WTC11 (cell line): ENCODE measurements around the gene SLC6A5. TPM values are rescaled to one million over a fixed set of nuclear protein-coding genes. Genes with fewer than 3 reads are reported as not detected.

Experiments
- ATAC-seq: fragments of 200-7000 bp; cut with Tn5 transposase; 2 replicates; pipeline ENCODE4 v1.10.0; 2021; ENCODE audit warnings: mild to moderate bottlenecking, moderate library complexity
- CTCF ChIA-PET: fragments of 300-600 bp; sonication (Branson Sonifier 250); formaldehyde crosslinking; loops from one replicate; lab custom pipeline; 2021; ENCODE audit warnings: antibody characterized with exemption; lab: Charles Lee
- POLR2A ChIA-PET: fragments of 350-600 bp; sonication (Branson Sonifier 250); formaldehyde crosslinking; loops from one replicate; lab custom pipeline; 2021; ENCODE audit warnings: antibody characterized with exemption; lab: Charles Lee
- DNase-seq: peaks from one replicate; pipeline ENCODE4 v3.0.0; 2021; ENCODE audit warnings: low spot score
- H3K27ac Mint-ChIP-seq: 2 replicates; pipeline ENCODE4 v1.8.0; 2021; ENCODE audit warnings: mixed read lengths
- H3K27me3 Mint-ChIP-seq: 2 replicates; pipeline ENCODE4 v1.8.0; 2021; ENCODE audit warnings: low read depth, mild to moderate bottlenecking, moderate library complexity, mixed read lengths
- H3K36me3 Mint-ChIP-seq: 2 replicates; pipeline ENCODE4 v1.8.0; 2021; ENCODE audit warnings: mixed read lengths
- H3K4me1 Mint-ChIP-seq: 2 replicates; pipeline ENCODE4 v1.8.0; 2022; ENCODE audit warnings: mixed read lengths
- H3K4me3 Mint-ChIP-seq: 2 replicates; pipeline ENCODE4 v1.8.0; 2021; ENCODE audit warnings: mild to moderate bottlenecking, moderate library complexity, mixed read lengths
- H3K9me3 Mint-ChIP-seq: 2 replicates; pipeline ENCODE4 v1.8.0; 2021; ENCODE audit warnings: mixed read lengths
- EMX1 ChIP-seq: fragments of 250-450 bp; sonication (Bioruptor Pico); IDR thresholded peaks from 2 replicates; pipeline ENCODE4 v1.8.0; 2021; ENCODE audit warnings: mild to moderate bottlenecking
- ESRRA ChIP-seq: sonication (generic); formaldehyde crosslinking; IDR thresholded peaks from 2 replicates; pipeline ENCODE4 v1.8.1; 2022; ENCODE audit warnings: mild to moderate bottlenecking, missing genetic modification reagents, borderline replicate concordance
- FOXJ3 ChIP-seq: sonication (generic); formaldehyde crosslinking; IDR thresholded peaks from 2 replicates; pipeline ENCODE4 v1.9.0; 2021; ENCODE audit warnings: missing genetic modification reagents, mild to moderate bottlenecking, borderline replicate concordance
- GABPB1 ChIP-seq: sonication (generic); formaldehyde crosslinking; IDR thresholded peaks from 2 replicates; pipeline ENCODE4 v1.8.1; 2023; ENCODE audit warnings: mild to moderate bottlenecking, missing genetic modification reagents
- GRHL2 ChIP-seq: fragments of 250-450 bp; sonication (Bioruptor Pico); IDR thresholded peaks from 2 replicates; pipeline ENCODE4 v1.8.0; 2022; ENCODE audit warnings: mild to moderate bottlenecking, moderate library complexity; ENCODE audit not compliant: insufficient replicate concordance, severe bottlenecking
- HMGA2 ChIP-seq: fragments of 250-450 bp; sonication (Bioruptor Pico); IDR thresholded peaks from 2 replicates; pipeline ENCODE4 v1.4.0; 2021; ENCODE audit warnings: mild to moderate bottlenecking, moderate library complexity
- JAZF1 ChIP-seq: fragments of 250-450 bp; sonication (Bioruptor Pico); IDR thresholded peaks from 2 replicates; pipeline ENCODE4 v1.9.0; 2021; ENCODE audit warnings: moderate library complexity, mild to moderate bottlenecking, inconsistent platforms
- MXD4 ChIP-seq: fragments of 250-450 bp; sonication (Bioruptor Pico); IDR thresholded peaks from 2 replicates; pipeline ENCODE4 v1.8.0; 2021; ENCODE audit warnings: mild to moderate bottlenecking, moderate library complexity, borderline replicate concordance
- MYBL2 ChIP-seq: sonication (generic); formaldehyde crosslinking; IDR thresholded peaks from 2 replicates; pipeline ENCODE4 v1.8.1; 2023; ENCODE audit warnings: mild to moderate bottlenecking, moderate library complexity, missing genetic modification reagents
- PRRX2 ChIP-seq: fragments of 250-450 bp; sonication (Bioruptor Pico); IDR thresholded peaks from 2 replicates; pipeline ENCODE4 v1.8.0; 2021; ENCODE audit warnings: mild to moderate bottlenecking
- RORB ChIP-seq: fragments of 250-450 bp; sonication (Bioruptor Pico); IDR thresholded peaks from 2 replicates; pipeline ENCODE4 v1.9.0; 2021; ENCODE audit warnings: mild to moderate bottlenecking
- TCF7 ChIP-seq: sonication (generic); formaldehyde crosslinking; IDR thresholded peaks from 2 replicates; pipeline ENCODE4 v1.8.0; 2022; ENCODE audit warnings: mild to moderate bottlenecking, low read depth, missing genetic modification reagents, moderate library complexity
- ZNF121 ChIP-seq: sonication (generic); formaldehyde crosslinking; IDR thresholded peaks from 2 replicates; pipeline ENCODE4 v1.8.0; 2023; ENCODE audit warnings: missing genetic modification reagents
- ZNF219 ChIP-seq: sonication (generic); formaldehyde crosslinking; IDR thresholded peaks from 2 replicates; pipeline ENCODE4 v1.8.0; 2023; ENCODE audit warnings: missing genetic modification reagents, mild to moderate bottlenecking, borderline replicate concordance
- ZNF396 ChIP-seq: fragments of 250-450 bp; sonication (Bioruptor Pico); IDR thresholded peaks from 2 replicates; pipeline ENCODE4 v1.8.0; 2021; ENCODE audit warnings: mild to moderate bottlenecking, moderate library complexity, borderline replicate concordance
- ZNF416 ChIP-seq: fragments of 250-450 bp; sonication (Bioruptor Pico); IDR thresholded peaks from 2 replicates; pipeline ENCODE4 v1.9.0; 2021; ENCODE audit warnings: mild to moderate bottlenecking, inconsistent platforms
- total RNA-seq: library from RNA; stranded (reverse); gene quantifications from 3 replicates; pipeline ENCODE4 v1.2.3, GENCODE V29; 2021
- TF ChIP-seq, protein P1 (sequence below): sonication (generic); formaldehyde crosslinking; IDR thresholded peaks from 2 replicates; pipeline ENCODE4 v1.8.1; 2023; ENCODE audit warnings: mild to moderate bottlenecking, missing genetic modification reagents
- TF ChIP-seq, protein P2 (sequence below): sonication (generic); formaldehyde crosslinking; IDR thresholded peaks from 2 replicates; pipeline ENCODE4 v1.8.1; 2022; ENCODE audit warnings: low read depth, missing genetic modification reagents, borderline replicate concordance
- TF ChIP-seq, protein P3 (sequence below): sonication (generic); formaldehyde crosslinking; IDR thresholded peaks from 2 replicates; pipeline ENCODE4 v1.8.0; 2022; ENCODE audit warnings: mild to moderate bottlenecking, missing genetic modification reagents
- TF ChIP-seq, protein P4 (sequence below): sonication (generic); formaldehyde crosslinking; IDR thresholded peaks from 2 replicates; pipeline ENCODE4 v1.8.0; 2023; ENCODE audit warnings: missing genetic modification reagents
- TF ChIP-seq, protein P5 (sequence below): sonication (generic); formaldehyde crosslinking; IDR thresholded peaks from 2 replicates; pipeline ENCODE4 v1.8.1; 2022; ENCODE audit warnings: mild to moderate bottlenecking, missing genetic modification reagents, moderate library complexity, borderline replicate concordance
- TF ChIP-seq, protein P6 (sequence below): sonication (generic); formaldehyde crosslinking; IDR thresholded peaks from 2 replicates; pipeline ENCODE4 v1.8.0; 2022; ENCODE audit warnings: mild to moderate bottlenecking, missing genetic modification reagents
- TF ChIP-seq, protein P7 (sequence below): sonication (generic); formaldehyde crosslinking; IDR thresholded peaks from 2 replicates; pipeline ENCODE4 v1.8.0; 2022; ENCODE audit warnings: mild to moderate bottlenecking, missing genetic modification reagents
- TF ChIP-seq, protein P8 (sequence below): fragments of 250-450 bp; sonication (Bioruptor Pico); conservative IDR thresholded peaks from 2 replicates; pipeline ENCODE4 v1.9.0; 2021; ENCODE audit warnings: mild to moderate bottlenecking

SLC6A5 gene
- total RNA-seq, 1 experiment from 2014 or later: not detected

DNA sequence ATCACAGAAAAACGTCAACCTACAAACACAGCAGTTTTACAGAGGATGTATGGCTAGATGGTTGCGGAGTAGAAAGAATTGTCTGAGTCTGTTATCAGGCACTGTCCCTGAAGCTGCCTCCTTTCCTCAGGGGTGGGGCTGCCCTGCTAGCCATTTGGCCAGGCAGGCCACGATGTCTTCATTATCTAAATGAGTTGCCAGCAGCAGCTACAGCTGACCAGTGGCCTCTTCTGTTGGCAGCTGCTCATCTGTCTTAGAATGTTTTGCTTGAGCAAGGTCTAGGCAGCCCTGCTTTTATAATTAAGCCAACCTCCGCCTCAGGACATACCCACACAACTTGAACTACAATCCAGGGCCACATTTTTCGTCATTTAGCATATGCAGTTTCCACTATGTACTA is 17.5 kb downstream of the SLC6A5 start (continued):
- TF ChIP-seq, protein P1, sequence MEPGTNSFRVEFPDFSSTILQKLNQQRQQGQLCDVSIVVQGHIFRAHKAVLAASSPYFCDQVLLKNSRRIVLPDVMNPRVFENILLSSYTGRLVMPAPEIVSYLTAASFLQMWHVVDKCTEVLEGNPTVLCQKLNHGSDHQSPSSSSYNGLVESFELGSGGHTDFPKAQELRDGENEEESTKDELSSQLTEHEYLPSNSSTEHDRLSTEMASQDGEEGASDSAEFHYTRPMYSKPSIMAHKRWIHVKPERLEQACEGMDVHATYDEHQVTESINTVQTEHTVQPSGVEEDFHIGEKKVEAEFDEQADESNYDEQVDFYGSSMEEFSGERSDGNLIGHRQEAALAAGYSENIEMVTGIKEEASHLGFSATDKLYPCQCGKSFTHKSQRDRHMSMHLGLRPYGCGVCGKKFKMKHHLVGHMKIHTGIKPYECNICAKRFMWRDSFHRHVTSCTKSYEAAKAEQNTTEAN: no peak
- TF ChIP-seq, protein P2, sequence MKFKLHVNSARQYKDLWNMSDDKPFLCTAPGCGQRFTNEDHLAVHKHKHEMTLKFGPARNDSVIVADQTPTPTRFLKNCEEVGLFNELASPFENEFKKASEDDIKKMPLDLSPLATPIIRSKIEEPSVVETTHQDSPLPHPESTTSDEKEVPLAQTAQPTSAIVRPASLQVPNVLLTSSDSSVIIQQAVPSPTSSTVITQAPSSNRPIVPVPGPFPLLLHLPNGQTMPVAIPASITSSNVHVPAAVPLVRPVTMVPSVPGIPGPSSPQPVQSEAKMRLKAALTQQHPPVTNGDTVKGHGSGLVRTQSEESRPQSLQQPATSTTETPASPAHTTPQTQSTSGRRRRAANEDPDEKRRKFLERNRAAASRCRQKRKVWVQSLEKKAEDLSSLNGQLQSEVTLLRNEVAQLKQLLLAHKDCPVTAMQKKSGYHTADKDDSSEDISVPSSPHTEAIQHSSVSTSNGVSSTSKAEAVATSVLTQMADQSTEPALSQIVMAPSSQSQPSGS (CRISPR knock-in tag): no peak
- TF ChIP-seq EMX1 (CRISPR knock-in tag): no peak
- no peak for TF ChIP-seq ZNF416
- TF ChIP-seq, protein P3, sequence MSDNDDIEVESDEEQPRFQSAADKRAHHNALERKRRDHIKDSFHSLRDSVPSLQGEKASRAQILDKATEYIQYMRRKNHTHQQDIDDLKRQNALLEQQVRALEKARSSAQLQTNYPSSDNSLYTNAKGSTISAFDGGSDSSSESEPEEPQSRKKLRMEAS (CRISPR knock-in tag): no peak
- TF ChIP-seq, protein P4, sequence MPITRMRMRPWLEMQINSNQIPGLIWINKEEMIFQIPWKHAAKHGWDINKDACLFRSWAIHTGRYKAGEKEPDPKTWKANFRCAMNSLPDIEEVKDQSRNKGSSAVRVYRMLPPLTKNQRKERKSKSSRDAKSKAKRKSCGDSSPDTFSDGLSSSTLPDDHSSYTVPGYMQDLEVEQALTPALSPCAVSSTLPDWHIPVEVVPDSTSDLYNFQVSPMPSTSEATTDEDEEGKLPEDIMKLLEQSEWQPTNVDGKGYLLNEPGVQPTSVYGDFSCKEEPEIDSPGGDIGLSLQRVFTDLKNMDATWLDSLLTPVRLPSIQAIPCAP (CRISPR knock-in tag): no peak
- no peak for TF ChIP-seq ZNF396
- TF ChIP-seq, protein P5, sequence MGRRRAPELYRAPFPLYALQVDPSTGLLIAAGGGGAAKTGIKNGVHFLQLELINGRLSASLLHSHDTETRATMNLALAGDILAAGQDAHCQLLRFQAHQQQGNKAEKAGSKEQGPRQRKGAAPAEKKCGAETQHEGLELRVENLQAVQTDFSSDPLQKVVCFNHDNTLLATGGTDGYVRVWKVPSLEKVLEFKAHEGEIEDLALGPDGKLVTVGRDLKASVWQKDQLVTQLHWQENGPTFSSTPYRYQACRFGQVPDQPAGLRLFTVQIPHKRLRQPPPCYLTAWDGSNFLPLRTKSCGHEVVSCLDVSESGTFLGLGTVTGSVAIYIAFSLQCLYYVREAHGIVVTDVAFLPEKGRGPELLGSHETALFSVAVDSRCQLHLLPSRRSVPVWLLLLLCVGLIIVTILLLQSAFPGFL (CRISPR knock-in tag): no peak

DNA sequence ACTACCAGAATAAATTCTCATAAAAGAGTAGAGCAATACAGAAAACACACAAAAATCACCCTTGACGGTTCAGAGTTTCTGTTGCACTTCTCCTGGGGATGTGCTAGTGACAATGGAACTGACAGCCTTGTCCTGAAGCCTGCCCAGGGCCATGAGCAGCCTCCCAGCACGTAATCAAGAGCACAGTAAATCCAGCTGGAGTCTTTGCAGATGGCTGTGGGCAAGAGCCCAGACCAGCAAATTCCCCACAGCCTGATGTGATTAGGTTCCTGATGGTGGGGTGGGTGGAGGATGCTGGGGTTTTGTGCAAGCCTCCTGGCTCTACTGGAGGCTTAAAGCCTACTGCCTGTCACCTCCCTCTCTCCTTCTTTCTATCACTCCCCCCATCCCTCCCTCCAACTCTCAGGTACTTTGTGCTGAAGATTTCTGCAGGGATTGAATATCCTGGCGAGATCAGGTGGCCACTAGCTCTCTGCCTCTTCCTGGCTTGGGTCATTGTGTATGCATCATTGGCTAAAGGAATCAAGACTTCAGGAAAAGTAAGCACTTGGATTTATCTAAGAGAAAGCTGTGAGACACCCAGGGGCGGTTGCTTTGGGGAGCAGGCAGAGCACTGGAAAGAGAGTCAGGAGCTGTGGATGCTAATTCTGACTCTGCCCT is 18.1 kb downstream of the SLC6A5 start:
- ChIA-PET CTCF (interaction anchor here (1.7 kb wide), 1 partner anchor 490 kb away, joined by 5 read pairs; no protein-coding TSS in a partner anchor), POLR2A (no interaction called here)
- peaks cover 27% of the 10 kb centered on the region for H3K4me1 Mint-ChIP-seq
- H3K36me3 Mint-ChIP-seq: no peaks in the 10 kb centered on the region
- H3K27me3 Mint-ChIP-seq: no peaks in the 10 kb centered on the region
- no peaks in the 10 kb centered on the region for H3K9me3 Mint-ChIP-seq
- TF ChIP-seq FOXJ3 (CRISPR knock-in tag): no peak
- no peak for TF ChIP-seq MYBL2 (CRISPR knock-in tag)
- no peak for TF ChIP-seq JAZF1
- no peak for TF ChIP-seq ESRRA (CRISPR knock-in tag)
- no peak for TF ChIP-seq PRRX2
- TF ChIP-seq, protein P6, sequence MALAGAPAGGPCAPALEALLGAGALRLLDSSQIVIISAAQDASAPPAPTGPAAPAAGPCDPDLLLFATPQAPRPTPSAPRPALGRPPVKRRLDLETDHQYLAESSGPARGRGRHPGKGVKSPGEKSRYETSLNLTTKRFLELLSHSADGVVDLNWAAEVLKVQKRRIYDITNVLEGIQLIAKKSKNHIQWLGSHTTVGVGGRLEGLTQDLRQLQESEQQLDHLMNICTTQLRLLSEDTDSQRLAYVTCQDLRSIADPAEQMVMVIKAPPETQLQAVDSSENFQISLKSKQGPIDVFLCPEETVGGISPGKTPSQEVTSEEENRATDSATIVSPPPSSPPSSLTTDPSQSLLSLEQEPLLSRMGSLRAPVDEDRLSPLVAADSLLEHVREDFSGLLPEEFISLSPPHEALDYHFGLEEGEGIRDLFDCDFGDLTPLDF (CRISPR knock-in tag): no peak
- no peak for TF ChIP-seq GABPB1
- no peak for TF ChIP-seq TCF7 (CRISPR knock-in tag)
- no peak overlapping the region for H3K27ac Mint-ChIP-seq
- ATAC-seq: no peak; the same call in 1 of the 2 replicates
- H3K4me3 Mint-ChIP-seq: no peak overlapping the region
- DNase-seq: no peak

DNA sequence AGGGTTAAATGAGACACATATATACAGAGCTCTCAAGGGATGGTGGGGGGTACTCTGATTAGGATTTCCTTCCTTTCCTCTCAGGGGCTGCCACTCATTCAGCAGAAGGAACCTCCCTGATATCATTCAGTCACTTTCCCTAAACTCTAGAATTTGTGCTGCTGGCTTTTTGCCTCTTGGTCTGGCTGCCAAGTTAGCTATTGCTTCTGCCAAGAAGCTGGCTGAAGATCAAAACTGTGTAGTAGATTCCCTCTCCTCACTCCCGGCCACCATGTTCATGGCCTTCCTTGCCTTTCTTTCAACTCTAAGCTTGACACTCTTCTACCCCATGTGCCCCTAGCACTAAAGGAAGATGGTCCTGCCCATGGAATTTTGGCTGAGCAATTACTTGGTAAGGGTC is 18.7 kb downstream of the SLC6A5 start:
- DNase-seq: no peak
- POLR2A ChIA-PET: no interaction called here
- no peaks in the 10 kb centered on the region for H3K9me3 Mint-ChIP-seq
- ATAC-seq: no peak
- no peak overlapping the region for H3K27ac Mint-ChIP-seq
- H3K4me3 Mint-ChIP-seq: no peak overlapping the region
- CTCF ChIA-PET: interaction anchor here (0.6 to 4.3 kb wide), 3 partner anchors 8 to 490 kb away, joined by 4 to 33 read pairs (median 5); no protein-coding TSS in a partner anchor
- H3K27me3 Mint-ChIP-seq: peaks cover 5% of the 10 kb centered on the region; the same call in 1 of the 2 replicates
- peaks cover 33% of the 10 kb centered on the region for H3K4me1 Mint-ChIP-seq
- no peaks in the 10 kb centered on the region for H3K36me3 Mint-ChIP-seq
- TF ChIP-seq RORB (CRISPR knock-in tag): no peak
- TF ChIP-seq, protein P7, sequence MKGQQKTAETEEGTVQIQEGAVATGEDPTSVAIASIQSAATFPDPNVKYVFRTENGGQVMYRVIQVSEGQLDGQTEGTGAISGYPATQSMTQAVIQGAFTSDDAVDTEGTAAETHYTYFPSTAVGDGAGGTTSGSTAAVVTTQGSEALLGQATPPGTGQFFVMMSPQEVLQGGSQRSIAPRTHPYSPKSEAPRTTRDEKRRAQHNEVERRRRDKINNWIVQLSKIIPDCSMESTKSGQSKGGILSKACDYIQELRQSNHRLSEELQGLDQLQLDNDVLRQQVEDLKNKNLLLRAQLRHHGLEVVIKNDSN: no peak
- TF ChIP-seq, protein P8, sequence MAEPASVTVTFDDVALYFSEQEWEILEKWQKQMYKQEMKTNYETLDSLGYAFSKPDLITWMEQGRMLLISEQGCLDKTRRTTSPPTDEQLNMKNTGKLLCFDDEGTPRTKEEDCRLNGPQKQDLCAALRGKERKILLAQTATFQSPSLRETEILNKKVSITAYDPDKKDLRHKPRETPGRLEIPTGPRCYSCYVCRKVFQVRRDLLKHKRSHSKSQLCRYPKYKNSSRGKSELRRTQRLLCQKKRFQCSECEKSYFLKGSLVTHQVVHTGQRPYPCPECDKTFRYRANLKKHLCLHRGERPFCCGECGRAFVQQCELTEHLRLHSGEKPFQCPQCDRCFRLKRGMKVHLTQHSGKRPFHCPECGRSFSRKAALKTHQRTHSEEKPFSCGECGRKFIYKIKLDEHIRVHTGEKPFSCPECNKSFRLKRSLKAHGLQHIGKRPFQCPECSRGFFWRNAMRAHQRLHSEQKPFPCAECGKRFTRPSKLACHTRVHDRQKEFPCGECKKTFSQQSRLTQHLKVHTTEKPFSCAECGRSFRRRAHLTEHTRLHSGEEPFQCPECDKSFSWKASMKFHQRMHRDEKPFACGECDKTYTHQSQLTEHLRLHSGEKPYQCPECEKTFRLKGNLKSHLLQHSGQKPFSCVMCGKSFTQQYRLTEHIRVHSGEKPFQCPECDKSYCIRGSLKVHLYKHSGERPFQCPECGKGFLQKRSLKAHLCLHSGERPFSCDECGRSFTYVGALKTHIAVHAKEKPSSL: no peak
- no peak for TF ChIP-seq HMGA2 (CRISPR knock-in tag)
- no peak for TF ChIP-seq GRHL2
- no peak for TF ChIP-seq ZNF219 (CRISPR knock-in tag)
- no peak for TF ChIP-seq MXD4
- no peak for TF ChIP-seq ZNF121 (CRISPR knock-in tag)
